DOHH2 (cell line): ENCODE results near the gene PXN.

Source experiments
- EZH2phosphoT487 ChIP-seq: fragments of 200-600 bp; sonication (generic); IDR thresholded peaks from 2 replicates; pipeline ENCODE4 v1.6.1; 2017; ENCODE audit warnings: borderline replicate concordance, mild to moderate bottlenecking, antibody characterized with exemption, low read length, moderate library complexity, mixed read lengths
- TF ChIP-seq, protein P1 (sequence below): fragments of 200-600 bp; sonication (generic); IDR thresholded peaks from one replicate; pipeline ENCODE4 v1.5.1; 2014; ENCODE audit warnings: antibody characterized with exemption, mild to moderate bottlenecking, low read depth, low read length; ENCODE audit not compliant: poor library complexity, severe bottlenecking

DNA sequence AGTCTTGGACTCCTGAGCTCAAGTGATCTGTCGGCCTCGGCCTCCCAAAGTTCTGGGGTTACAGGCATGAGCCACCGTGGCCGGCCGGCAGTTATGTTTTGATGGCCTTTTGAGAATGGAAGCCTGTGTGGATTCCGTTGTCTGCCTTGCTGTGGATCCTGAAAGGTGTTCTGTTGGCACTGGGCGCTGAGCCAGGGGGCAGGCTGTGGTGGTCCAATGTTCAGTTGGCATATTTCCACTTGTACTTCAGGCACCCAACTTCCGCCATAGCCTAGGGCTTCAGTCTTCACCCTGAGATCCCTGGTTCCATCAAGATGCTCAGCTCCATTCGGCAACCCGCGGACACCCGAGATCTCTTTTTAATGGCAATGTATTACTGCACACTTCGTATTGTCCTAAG lies 58.3 kb downstream of the PXN start:
- TF ChIP-seq, protein P1, sequence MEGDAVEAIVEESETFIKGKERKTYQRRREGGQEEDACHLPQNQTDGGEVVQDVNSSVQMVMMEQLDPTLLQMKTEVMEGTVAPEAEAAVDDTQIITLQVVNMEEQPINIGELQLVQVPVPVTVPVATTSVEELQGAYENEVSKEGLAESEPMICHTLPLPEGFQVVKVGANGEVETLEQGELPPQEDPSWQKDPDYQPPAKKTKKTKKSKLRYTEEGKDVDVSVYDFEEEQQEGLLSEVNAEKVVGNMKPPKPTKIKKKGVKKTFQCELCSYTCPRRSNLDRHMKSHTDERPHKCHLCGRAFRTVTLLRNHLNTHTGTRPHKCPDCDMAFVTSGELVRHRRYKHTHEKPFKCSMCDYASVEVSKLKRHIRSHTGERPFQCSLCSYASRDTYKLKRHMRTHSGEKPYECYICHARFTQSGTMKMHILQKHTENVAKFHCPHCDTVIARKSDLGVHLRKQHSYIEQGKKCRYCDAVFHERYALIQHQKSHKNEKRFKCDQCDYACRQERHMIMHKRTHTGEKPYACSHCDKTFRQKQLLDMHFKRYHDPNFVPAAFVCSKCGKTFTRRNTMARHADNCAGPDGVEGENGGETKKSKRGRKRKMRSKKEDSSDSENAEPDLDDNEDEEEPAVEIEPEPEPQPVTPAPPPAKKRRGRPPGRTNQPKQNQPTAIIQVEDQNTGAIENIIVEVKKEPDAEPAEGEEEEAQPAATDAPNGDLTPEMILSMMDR: no peak
- TF ChIP-seq EZH2phosphoT487: no peak
